NCI-H2107 treated with DMSO at 0.1 percent for 48 hours (cell line): Measurements from ENCODE around the gene LGALS14.
"Not testable (repeated sequence)": the region's sequence is repeated elsewhere in the genome, so short reads cannot be mapped to it uniquely, and the experiment has no call there.

ENCODE experiments used
- DNase-seq: peaks from one replicate; lab custom pipeline; 2025; ENCODE audit not compliant: unreplicated experiment; lab: John Stamatoyannopoulos, UW

LGALS14 gene, protein sequence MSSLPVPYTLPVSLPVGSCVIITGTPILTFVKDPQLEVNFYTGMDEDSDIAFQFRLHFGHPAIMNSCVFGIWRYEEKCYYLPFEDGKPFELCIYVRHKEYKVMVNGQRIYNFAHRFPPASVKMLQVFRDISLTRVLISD

DNA sequence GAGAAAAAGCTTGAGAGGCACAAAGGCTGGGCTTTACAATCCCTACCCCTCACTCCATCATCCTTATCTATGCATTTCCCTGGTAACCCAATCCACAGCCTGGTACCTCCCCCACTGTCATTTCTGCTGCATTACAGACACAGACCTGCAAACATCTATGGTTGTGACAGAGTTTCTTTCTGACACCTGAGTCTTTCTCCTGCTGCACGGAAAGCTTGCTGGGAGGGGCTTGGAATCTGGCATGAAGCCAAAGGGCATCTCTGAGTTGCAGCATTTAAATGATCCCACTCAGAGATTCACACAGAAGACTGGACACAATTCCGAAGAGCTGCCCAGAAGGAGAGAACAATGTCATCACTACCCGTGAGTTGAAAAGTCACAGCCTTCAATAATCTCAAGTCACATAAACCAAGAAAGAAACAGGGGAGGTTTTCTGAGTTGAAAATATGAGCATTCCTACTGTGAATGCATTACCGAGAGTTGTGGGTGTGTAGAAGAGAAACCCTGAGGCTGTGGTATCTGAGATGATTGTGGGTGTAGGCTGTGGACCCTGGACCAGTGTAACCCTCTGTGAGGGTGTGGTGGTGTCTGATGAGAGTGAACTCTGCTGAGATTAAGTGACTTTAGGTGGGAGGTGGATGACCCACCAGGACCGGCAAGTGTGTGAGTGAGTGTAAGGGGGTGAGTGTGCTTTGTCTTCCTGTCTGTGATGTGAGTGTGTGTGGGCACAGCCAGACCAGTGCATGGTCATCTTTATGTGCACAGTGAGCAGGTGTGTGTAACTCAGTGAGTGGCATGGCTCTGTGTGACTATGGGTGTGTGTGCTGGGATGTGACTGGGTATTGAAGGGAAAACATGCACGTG lies at the start of gene LGALS14:
LGALS14 (plus strand) TSS at position 301 of the 864 bp plus-strand sequence; CDS start at position 349, 48 bp downstream.
- DNase-seq: no peak

DNA sequence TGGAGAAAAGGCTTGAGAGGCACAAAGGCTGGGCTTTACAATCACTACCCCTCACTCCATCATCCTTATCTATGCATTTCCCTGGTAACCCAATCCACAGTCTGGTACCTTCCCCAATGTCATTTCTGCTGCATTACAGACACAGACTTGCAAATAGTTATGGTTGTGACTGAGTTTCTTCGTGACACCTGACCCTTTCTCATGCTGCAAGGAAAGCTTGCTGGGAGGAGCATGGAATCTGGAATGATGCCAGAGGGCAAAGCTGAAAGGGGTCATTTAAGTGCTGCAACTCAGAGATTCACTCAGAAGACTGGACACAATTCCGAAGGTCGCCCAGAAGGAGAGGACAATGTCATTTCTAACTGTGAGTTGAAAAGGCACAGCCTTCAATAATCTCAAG lies 48.7 kb upstream of the LGALS14 start, which contains the start of gene LGALS16:
LGALS16 (plus strand) TSS at position 301 of the 400 bp plus-strand sequence; CDS start at position 350, 49 bp downstream.
- DNase-seq: no peak

- no peak for DNase-seq
These were observed 44.5 kb upstream of the LGALS14 start for GRCh38 chr19:39659791-39660190.

- DNase-seq: no peak
These were observed 43.6 kb upstream of the LGALS14 start for GRCh38 chr19:39660661-39661060.

- no peak for DNase-seq
These were observed 42.7 kb upstream of the LGALS14 start for GRCh38 chr19:39661565-39661964.

DNA sequence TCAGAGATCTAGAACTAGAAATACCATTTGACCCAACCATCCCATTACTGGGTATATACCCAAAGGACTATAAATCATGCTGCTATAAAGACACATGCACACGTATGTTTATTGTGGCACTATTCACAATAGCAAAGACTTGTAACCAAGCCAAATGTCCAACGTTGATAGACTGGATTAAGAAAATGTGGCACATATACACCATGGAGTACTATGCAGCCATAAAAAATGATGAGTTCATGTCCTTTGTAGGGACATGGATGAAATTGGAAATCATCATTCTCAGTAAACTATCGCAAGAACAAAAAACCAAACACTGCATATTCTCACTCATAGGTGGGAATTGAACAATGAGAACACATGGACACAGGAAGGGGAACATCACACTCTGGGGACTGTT lies 34.4 kb upstream of the LGALS14 start:
- DNase-seq: not testable (repeated sequence)

DNA sequence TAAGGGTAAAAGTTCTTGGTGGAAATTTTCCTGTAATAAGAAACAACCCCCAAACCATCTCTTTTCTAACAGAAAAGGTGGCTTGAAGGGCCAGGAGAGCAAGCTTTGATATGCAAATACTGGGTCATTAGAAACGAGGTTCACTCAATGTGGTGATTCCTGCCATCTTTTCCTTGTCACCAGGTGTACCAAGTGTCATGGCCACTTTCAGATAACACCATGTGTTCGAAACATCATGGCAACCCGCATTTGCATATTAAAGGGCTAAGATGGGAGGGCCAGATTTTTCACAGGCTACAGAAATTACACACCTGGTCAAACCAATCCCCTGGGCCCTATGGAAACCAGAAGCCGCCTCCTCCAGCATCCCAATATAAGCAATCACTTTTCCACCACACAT lies 33.3 kb upstream of the LGALS14 start:
- no peak for DNase-seq

GRCh38 chr19:39671739-39672363 lies 32.4 kb upstream of the LGALS14 start:
- DNase-seq: peak; percentile 62

DNA sequence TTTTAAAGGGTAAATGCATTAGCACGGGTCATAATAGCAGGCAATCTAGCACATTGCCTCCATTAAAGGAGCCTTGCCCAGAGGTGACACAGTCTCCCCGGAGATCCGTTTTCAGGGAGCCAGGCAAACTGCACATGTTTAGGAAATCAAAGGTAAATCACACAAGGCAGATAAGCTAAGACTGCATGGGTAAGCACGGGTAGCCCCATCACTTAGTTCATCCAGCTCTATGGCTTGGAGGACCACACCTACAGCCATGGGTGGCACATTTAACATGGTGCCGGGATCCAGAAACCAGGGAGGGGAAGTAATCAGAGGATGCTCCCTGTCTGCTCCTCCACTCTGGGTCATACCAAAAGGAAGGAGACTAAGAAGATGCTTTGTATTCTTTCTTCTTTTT lies 31.8 kb upstream of the LGALS14 start:
- DNase-seq: no peak

- not testable (repeated sequence) for DNase-seq
These were observed 30.4 kb upstream of the LGALS14 start for GRCh38 chr19:39673862-39674261.

GRCh38 chr19:39676004-39676403 lies 28.3 kb upstream of the LGALS14 start:
- no peak for DNase-seq

DNA sequence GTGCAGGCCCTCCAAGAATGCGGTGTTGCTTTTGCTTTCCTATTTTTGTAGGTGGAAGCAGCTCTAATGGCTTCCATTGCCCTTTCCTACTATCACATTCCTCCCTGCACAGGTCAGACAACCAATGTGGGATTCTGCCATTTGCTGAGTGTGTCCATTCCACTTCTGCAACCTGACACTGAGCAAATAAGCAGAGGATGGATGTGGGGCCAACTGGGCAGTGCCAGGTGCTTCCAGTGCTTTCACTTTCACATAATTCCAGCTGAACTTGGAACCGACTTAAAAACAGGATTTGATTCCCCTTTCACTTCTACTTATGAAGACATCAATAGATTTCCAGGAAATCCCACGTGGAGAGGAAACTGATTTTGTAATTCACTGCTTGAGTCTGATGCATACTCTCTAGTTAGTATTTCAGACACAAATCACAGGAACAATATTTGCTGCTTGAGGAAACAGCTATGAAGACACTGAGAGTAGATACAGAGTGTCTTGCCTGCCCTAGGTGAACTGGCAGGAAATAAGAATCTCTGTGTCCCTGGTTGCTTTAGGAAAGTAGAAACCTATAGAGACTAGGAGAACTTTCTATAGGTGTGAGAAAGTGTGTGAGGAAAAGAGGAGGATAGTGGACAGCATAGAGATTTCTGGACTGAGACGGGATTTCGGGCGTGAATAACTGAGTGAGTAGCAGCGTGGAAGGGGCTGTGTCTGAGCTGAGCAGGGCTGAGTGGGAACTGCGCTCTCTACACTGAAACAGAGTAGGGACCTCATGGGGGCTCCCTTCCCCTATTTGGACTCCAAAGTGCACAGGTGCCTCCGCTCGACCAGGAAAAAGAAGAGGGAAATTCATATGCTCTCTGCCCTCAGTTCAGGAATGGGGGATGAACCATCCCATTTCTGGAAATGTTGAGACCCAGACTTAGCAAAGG lies 26.1 kb upstream of the LGALS14 start:
- DNase-seq: peak; percentile 69

- DNase-seq: peak; percentile 29
These were observed 25.1 kb upstream of the LGALS14 start for GRCh38 chr19:39679056-39679790.

DNA sequence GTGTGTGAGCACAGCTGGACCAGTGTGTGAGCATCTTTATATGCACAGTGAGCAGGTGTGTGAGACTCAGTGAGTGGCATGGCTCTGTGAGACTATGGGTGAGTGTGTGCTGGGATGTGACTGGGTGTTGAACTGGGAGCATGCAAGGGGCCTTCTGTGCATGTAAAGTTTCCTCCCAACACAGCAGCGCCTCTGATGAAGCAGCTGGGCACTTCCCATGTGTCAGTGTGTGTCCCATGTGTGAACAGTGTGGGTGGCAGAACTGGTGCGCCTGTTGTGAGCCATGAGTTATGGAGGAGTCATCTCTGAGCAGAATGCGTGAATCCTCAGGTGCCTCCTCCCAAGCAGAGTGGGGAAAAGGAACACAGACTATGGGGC lies 24.5 kb upstream of the LGALS14 start:
- DNase-seq: no peak

DNA sequence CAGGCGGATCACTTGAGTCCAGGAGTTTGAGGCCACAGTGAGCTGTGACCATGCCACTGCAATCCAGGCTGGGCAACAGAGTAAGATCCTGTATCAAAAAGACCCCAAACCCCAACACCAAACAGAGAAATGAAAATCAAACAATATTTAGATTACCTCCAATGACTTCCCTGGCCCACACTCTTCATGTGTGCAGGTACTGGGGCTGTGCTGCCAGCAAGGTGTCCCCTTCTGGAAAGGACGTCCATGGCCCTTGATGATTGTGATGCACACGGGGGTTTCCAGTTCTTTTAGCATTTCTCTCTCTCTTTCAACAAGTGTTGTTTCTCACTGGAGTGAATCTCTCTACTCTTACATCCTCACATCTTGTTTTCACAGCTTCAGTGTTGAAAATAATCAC lies 23.7 kb upstream of the LGALS14 start:
- no peak for DNase-seq

GRCh38 chr19:39681416-39681815 lies 22.9 kb upstream of the LGALS14 start:
- DNase-seq: no peak

DNA sequence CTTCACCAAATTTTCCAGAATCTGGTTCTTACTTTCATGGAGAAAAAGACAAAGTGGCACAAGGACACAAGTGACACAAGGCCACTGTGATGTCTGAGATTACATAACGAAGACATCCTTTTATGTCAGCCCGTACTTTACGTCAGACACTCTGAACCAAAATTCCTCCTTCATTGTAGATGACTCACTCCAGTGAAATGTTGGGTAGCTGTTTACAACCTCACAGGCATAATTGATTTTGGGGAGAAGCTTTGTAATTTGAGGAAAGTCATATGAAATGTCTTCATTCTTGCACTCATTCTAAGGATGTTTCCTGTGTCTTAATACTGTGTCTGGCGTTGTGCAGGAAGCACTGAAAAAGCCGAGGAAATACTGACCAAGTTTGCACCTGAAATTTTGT lies 20.0 kb upstream of the LGALS14 start:
- DNase-seq: no peak

DNA sequence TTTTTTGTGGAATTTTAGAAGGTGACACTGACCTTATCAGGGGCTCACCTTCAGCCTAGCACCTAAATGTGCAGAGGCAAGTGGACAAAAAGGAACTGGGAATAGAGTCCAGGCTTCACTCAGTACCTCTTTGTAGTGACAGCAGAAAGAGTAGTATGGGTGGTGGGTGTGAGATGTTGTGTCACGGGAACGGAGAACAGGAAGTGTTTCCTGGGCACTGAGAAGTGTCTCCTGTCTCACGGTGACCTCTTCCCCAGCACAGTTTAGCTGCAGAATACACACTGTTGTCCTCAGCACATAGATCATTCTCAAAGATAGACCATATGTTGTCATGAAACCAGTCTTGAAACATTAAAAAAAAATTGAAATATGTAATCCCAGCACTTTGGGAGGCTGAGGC lies 17.5 kb upstream of the LGALS14 start:
- no peak for DNase-seq

DNA sequence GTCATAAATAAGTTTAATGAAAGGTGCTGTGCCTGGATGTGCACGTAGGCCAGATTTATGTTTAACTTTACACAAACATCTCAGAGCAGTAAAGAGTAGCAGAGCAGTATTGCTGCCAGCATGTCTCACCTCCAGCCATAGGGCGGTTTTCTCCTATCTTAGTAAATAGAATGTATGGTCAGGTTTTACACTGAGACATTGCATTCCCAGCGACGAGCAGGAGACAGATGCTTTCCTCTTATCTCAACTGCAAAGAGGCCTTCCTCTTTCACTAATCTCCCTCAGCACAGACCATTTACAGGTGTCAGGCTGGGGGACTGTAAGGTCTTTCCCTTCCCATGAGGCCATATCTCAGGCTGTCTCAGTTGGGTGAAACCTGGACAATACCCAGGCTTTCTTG lies 15.6 kb upstream of the LGALS14 start:
- not testable (repeated sequence) for DNase-seq

DNA sequence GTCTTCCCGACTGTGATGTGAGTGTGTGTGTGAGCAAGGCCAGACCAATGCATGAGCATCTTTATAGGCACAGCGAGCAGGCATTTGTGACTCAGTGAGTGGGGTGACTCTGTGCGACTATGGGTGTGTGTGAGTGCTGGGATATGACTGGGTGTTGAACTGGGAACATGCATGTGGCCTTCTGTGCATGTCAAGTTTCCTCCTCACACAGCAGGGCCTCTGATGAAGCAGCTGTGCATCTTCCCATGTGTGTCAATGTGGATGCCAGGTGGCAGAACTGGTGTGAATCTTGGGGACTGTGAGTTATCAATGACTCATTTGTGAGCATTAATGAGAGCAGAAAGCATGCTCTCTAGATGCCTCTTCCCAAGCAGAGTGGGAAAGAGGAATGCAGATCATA lies 12.1 kb upstream of the LGALS14 start:
- no peak for DNase-seq
